Thoracic aorta (tissue), 2 donors: ENCODE measurements around the gene DMAP1. TPM values are rescaled to one million over a fixed set of nuclear protein-coding genes. Genes with fewer than 3 reads are reported as not detected.

ENCODE experiments used
- ATAC-seq: fragments of 150-250 bp; one replicate; pipeline ENCODE4 v1.8.0; 2017; ENCODE audit warnings: low read depth; ENCODE audit not compliant: insufficient number of reproducible peaks, low FRiP score
- DNase-seq: peaks from one replicate; pipeline ENCODE4 v3.0.0-alpha.2; 2020; ENCODE audit warnings: low spot score
- H3K27ac ChIP-seq, 2 donors: fragments of 200-600 bp; sonication (generic); 1 replicate in 1 of 2; 2 replicates in 1 of 2; pipeline ENCODE4 v1.5.1; 2016; ENCODE audit warnings: mild to moderate bottlenecking in 2 of 2, moderate library complexity in 2 of 2
- H3K27me3 ChIP-seq: fragments of 200-600 bp; sonication (generic); replicated peaks from 2 replicates; pipeline ENCODE4 v1.6.0; 2016; ENCODE audit warnings: mild to moderate bottlenecking; ENCODE audit not compliant: insufficient read depth
- H3K36me3 ChIP-seq: fragments of 200-600 bp; sonication (generic); one replicate; pipeline ENCODE4 v1.5.1; 2016
- H3K4me1 ChIP-seq, 2 donors: fragments of 200-600 bp; sonication (generic); 1 replicate in 1 of 2; 2 replicates in 1 of 2; pipeline versions ENCODE4 v1.5.1 to v1.6.0; 2016; ENCODE audit warnings: low read depth in 2 of 2, mild to moderate bottlenecking in 1 of 2; ENCODE audit not compliant: control insufficient read depth in 1 of 2
- H3K4me3 ChIP-seq: fragments of 200-600 bp; sonication (generic); 2 replicates; pipeline ENCODE4 v1.5.1; 2016; ENCODE audit warnings: mild to moderate bottlenecking
- H3K9me3 ChIP-seq: fragments of 200-600 bp; sonication (generic); 2 replicates; pipeline ENCODE4 v1.5.1; 2016
- CTCF ChIP-seq: fragments of 200-600 bp; sonication (generic); IDR thresholded peaks from one replicate; pipeline ENCODE4 v1.5.1; 2019; ENCODE audit warnings: antibody characterized with exemption
- total RNA-seq, 2 donors: library from RNA; depleted of rRNA; stranded (reverse); fragments of >200 nt; gene quantifications; one replicate each; pipeline versions ENCODE4 v1.1.0 to v1.2.3, GENCODE V29; 2016

Gene DMAP1
- total RNA-seq, 2 donors from 2014 or later, result 40.2 to 68.0 TPM

GRCh38 chr1:44266400-44267344 is 53.4 kb downstream of the DMAP1 start:
- no peak for ATAC-seq
- H3K36me3 ChIP-seq, result no peaks in the 10 kb centered on the region
- DNase-seq, result no peak
- TF ChIP-seq CTCF, result no peak
- H3K27ac ChIP-seq, result no peak overlapping the region
- no peaks in the 10 kb centered on the region for H3K9me3 ChIP-seq
- H3K4me1 ChIP-seq, result no peaks in the 10 kb centered on the region
- no peaks in the 10 kb centered on the region for H3K27me3 ChIP-seq
- H3K4me3 ChIP-seq, result no peak overlapping the region

DNA sequence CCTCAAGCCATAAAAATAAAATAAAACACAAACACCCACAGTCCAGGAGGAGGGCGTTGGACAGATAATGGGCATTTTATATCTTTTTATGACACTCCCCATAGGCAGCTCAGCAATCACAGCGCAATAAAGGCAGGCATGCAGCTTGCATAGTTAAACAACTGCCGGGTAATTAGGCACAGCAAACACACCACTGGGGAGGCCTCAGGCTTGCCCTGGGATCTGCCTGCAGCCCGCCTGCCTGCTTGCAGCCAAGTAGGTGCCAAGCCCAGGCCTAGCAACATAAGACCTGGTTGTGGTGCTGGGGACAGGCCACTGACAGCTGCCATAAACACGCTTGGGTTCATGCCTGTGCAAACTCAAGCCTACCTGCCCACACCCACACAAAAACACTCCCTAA is 54.2 kb downstream of the DMAP1 start:
- no peaks in the 10 kb centered on the region for H3K9me3 ChIP-seq
- no peak for ATAC-seq
- no peaks in the 10 kb centered on the region for H3K27me3 ChIP-seq
- H3K27ac ChIP-seq, result no peak overlapping the region
- TF ChIP-seq CTCF, result no peak
- DNase-seq, result no peak
- no peaks in the 10 kb centered on the region for H3K36me3 ChIP-seq
- no peaks in the 10 kb centered on the region for H3K4me1 ChIP-seq
- no peak overlapping the region for H3K4me3 ChIP-seq

DNA sequence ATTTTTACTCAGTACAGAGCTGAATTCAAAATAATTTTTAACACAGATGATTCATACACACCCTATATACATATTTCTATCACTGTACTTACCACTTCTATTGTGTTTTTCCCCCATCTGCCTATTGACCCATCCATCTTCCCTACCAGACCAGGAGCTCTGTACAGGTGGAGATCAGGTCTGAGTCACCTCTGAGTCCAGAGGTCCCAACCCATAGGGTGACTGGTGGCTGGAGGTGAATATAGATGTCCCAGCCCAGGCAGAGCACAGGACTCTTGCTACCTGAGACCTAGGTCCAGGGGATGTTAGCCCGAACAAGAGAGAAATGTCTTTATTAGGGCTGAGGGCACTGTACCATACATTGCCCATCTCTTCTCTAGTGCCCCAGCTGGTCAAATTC is 54.8 kb downstream of the DMAP1 start:
- no peak for ATAC-seq
- DNase-seq, result no peak
- no peak overlapping the region for H3K4me3 ChIP-seq
- no peak overlapping the region for H3K27ac ChIP-seq
- no peaks in the 10 kb centered on the region for H3K27me3 ChIP-seq
- no peaks in the 10 kb centered on the region for H3K36me3 ChIP-seq
- no peak for TF ChIP-seq CTCF
- H3K4me1 ChIP-seq, result no peaks in the 10 kb centered on the region
- no peaks in the 10 kb centered on the region for H3K9me3 ChIP-seq

Other genes with a start within 250 kb of the DMAP1 start
- 10 to 100 TPM; 21.9 to 31.4 TPM for gene DPH2, start 243.5 kb upstream of the DMAP1 start, total RNA-seq
- gene ATP6V0B, start 238.5 kb upstream of the DMAP1 start, total RNA-seq, result 100 to 1,000 TPM in 1 of 2 donors, 10 to 100 TPM in 1; 72.3 to 136 TPM
- gene B4GALT2, start 234.3 kb upstream of the DMAP1 start, total RNA-seq, result 10 to 100 TPM; 34.8 to 51.6 TPM
- gene CCDC24, start 221.9 kb upstream of the DMAP1 start, total RNA-seq, result 10 to 100 TPM in 1 of 2 donors, 1 to 10 TPM in 1; 4.5 to 24.0 TPM
- gene SLC6A9, start 182.0 kb upstream of the DMAP1 start, total RNA-seq, result 10 to 100 TPM; 15.0 to 26.8 TPM
- under 1 TPM in 1 of 2 donors, not detected in 1; 0.92 TPM for gene KLF17, start 94.7 kb upstream of the DMAP1 start, total RNA-seq
- not detected for gene KLF18, start 71.8 kb upstream of the DMAP1 start, total RNA-seq
- 10 to 100 TPM; 41.5 to 96.3 TPM for gene ERI3, start 141.8 kb downstream of the DMAP1 start, total RNA-seq
- gene RNF220, start 191.8 kb downstream of the DMAP1 start, total RNA-seq, result 100 to 1,000 TPM; 121 to 125 TPM